GM23338 (cell line): ENCODE data around the gene ATPAF1. TPM values are rescaled to one million over a fixed set of nuclear protein-coding genes. Genes with fewer than 3 reads are reported as not detected.

Experiments
- ATAC-seq: fragments of 200-7000 bp; cut with Tn5 transposase; 3 replicates; pipeline ENCODE4 v1.9.1; 2020
- DNase-seq: peaks from one replicate; pipeline ENCODE4 v3.0.0-alpha.2; 2015; ENCODE audit warnings: low spot score
- H2AFZ ChIP-seq: fragments of 200-600 bp; sonication (generic); 2 replicates; pipeline ENCODE4 v1.8.0; 2016; ENCODE audit warnings: antibody characterized with exemption, mild to moderate bottlenecking, moderate library complexity
- H3F3A ChIP-seq: fragments of 200-600 bp; sonication (generic); replicated peaks from 2 replicates; pipeline ENCODE4 v1.8.0; 2017; ENCODE audit warnings: antibody characterized with exemption, mixed run types, low read depth
- H3K27ac ChIP-seq: fragments of 200-600 bp; sonication (generic); 2 replicates; pipeline ENCODE4 v1.6.1; 2016; ENCODE audit warnings: low read depth
- H3K27me3 ChIP-seq: fragments of 200-600 bp; sonication (generic); 2 replicates; pipeline ENCODE4 v1.8.0; 2016; ENCODE audit warnings: mild to moderate bottlenecking, mixed run types, moderate library complexity; ENCODE audit not compliant: insufficient read depth
- H3K36me3 ChIP-seq: fragments of 200-600 bp; sonication (generic); 2 replicates; pipeline ENCODE4 v1.8.0; 2016; ENCODE audit warnings: mild to moderate bottlenecking; ENCODE audit not compliant: insufficient read depth
- H3K4me1 ChIP-seq: fragments of 200-600 bp; sonication (generic); 2 replicates; pipeline ENCODE4 v1.8.0; 2016; ENCODE audit warnings: mild to moderate bottlenecking, moderate library complexity; ENCODE audit not compliant: insufficient read depth
- H3K4me2 ChIP-seq: fragments of 200-600 bp; sonication (generic); 2 replicates; pipeline ENCODE4 v1.7.1; 2017; ENCODE audit warnings: mixed run types
- H3K4me3 ChIP-seq: fragments of 200-600 bp; sonication (generic); 2 replicates; pipeline ENCODE4 v1.6.1; 2016; ENCODE audit warnings: mixed run types
- H3K79me2 ChIP-seq: fragments of 200-600 bp; sonication (generic); replicated peaks from 2 replicates; pipeline ENCODE4 v1.8.0; 2017; ENCODE audit warnings: mild to moderate bottlenecking; ENCODE audit not compliant: insufficient read depth
- H3K9me2 ChIP-seq: fragments of 200-600 bp; sonication (generic); 2 replicates; pipeline ENCODE4 v1.8.0; 2017; ENCODE audit not compliant: insufficient read depth
- H4K20me1 ChIP-seq: fragments of 200-600 bp; sonication (generic); replicated peaks from 2 replicates; pipeline ENCODE4 v1.8.0; 2017; ENCODE audit warnings: mild to moderate bottlenecking; ENCODE audit not compliant: insufficient read depth
- H3K27ac Mint-ChIP-seq: 2 replicates; pipeline ENCODE4 v1.8.0; 2020; ENCODE audit warnings: inconsistent platforms, mild to moderate bottlenecking, moderate library complexity, mixed read lengths
- H3K27me3 Mint-ChIP-seq: 3 replicates; pipeline ENCODE4 v1.8.0; 2022; ENCODE audit warnings: low read depth, mild to moderate bottlenecking, moderate library complexity, mixed read lengths, inconsistent platforms; ENCODE audit not compliant: insufficient read depth, poor library complexity
- H3K36me3 Mint-ChIP-seq: 3 replicates; pipeline ENCODE4 v1.8.0; 2021; ENCODE audit warnings: low read depth, mild to moderate bottlenecking, inconsistent platforms, moderate library complexity, mixed read lengths
- H3K4me1 Mint-ChIP-seq: 3 replicates; pipeline ENCODE4 v1.8.0; 2020; ENCODE audit warnings: mild to moderate bottlenecking, inconsistent platforms, mixed read lengths
- H3K4me3 Mint-ChIP-seq: 3 replicates; pipeline ENCODE4 v1.8.0; 2021; ENCODE audit warnings: moderate library complexity, mild to moderate bottlenecking, inconsistent platforms, mixed read lengths
- H3K9me3 Mint-ChIP-seq: 3 replicates; pipeline ENCODE4 v1.8.0; 2020; ENCODE audit warnings: moderate library complexity, mild to moderate bottlenecking, inconsistent platforms, mixed read lengths
- CREB1 ChIP-seq: fragments of 250-450 bp; sonication (Bioruptor Pico); IDR thresholded peaks from 2 replicates; pipeline ENCODE4 v1.5.0; 2020; ENCODE audit warnings: low read depth, mild to moderate bottlenecking, moderate library complexity
- CTCF ChIP-seq, 2 experiments: fragments of 200-600 bp in 1 of 2; sonication (generic) in 1 of 2; conservative IDR thresholded peaks; 2 replicates each; pipeline versions ENCODE4 v1.5.1 to v1.6.1; 2016 to 2017; ENCODE audit warnings: antibody characterized with exemption in 2 of 2, low read depth in 2 of 2, mild to moderate bottlenecking in 2 of 2, moderate library complexity in 1 of 2
- ETS1 ChIP-seq: IDR thresholded peaks from 2 replicates; pipeline ENCODE4 v1.6.1; 2016; ENCODE audit warnings: antibody characterized with exemption
- EZH2phosphoT487 ChIP-seq: fragments of 200-600 bp; sonication (generic); IDR thresholded peaks from one replicate; pipeline ENCODE4 v1.8.1; 2018; ENCODE audit warnings: antibody characterized with exemption; ENCODE audit not compliant: unreplicated experiment
- JUNB ChIP-seq: IDR thresholded peaks from one replicate; pipeline ENCODE4 v1.6.1; 2016; ENCODE audit warnings: antibody characterized with exemption; ENCODE audit not compliant: unreplicated experiment
- NANOG ChIP-seq: IDR thresholded peaks from 2 replicates; pipeline ENCODE4 v1.6.1; 2016; ENCODE audit warnings: antibody characterized with exemption, borderline replicate concordance
- POLR2AphosphoS5 ChIP-seq: IDR thresholded peaks from 2 replicates; pipeline ENCODE4 v1.6.1; 2016; ENCODE audit warnings: antibody characterized with exemption, low read depth
- STAT1 ChIP-seq: IDR thresholded peaks from one replicate; pipeline ENCODE4 v1.6.1; 2016; ENCODE audit warnings: antibody characterized with exemption; ENCODE audit not compliant: unreplicated experiment
- ZNF114 ChIP-seq: fragments of 250-450 bp; sonication (Bioruptor Pico); IDR thresholded peaks from 2 replicates; pipeline ENCODE4 v1.5.0; 2020; ENCODE audit warnings: mild to moderate bottlenecking, moderate library complexity
- ZNF331 ChIP-seq: fragments of 250-450 bp; sonication (Bioruptor Pico); IDR thresholded peaks from 2 replicates; pipeline ENCODE4 v1.5.0; 2020; ENCODE audit warnings: low read depth, mild to moderate bottlenecking, moderate library complexity
- polyA plus RNA-seq: library from polyadenylated mRNA; unstranded; fragments of >200 nt; fragmentation: Nextera tagmentation; extraction: Ambion mirVana; gene quantifications from 2 replicates; pipeline ENCODE4 v1.2.1, GENCODE V29; 2016
- total RNA-seq: library from RNA; depleted of rRNA; stranded (reverse); fragments of >200 nt; shearing (Covaris generic); gene quantifications from 2 replicates; pipeline ENCODE4 v1.2.3, GENCODE V29; 2014
- TF ChIP-seq, protein P1 (sequence below): IDR thresholded peaks from one replicate; pipeline ENCODE4 v1.6.1; 2018; ENCODE audit warnings: antibody characterized with exemption; ENCODE audit not compliant: unreplicated experiment

Gene ATPAF1
- total and polyA plus RNA-seq, 2 experiments from 2014 or later = 41.2 to 67.6 TPM

DNA sequence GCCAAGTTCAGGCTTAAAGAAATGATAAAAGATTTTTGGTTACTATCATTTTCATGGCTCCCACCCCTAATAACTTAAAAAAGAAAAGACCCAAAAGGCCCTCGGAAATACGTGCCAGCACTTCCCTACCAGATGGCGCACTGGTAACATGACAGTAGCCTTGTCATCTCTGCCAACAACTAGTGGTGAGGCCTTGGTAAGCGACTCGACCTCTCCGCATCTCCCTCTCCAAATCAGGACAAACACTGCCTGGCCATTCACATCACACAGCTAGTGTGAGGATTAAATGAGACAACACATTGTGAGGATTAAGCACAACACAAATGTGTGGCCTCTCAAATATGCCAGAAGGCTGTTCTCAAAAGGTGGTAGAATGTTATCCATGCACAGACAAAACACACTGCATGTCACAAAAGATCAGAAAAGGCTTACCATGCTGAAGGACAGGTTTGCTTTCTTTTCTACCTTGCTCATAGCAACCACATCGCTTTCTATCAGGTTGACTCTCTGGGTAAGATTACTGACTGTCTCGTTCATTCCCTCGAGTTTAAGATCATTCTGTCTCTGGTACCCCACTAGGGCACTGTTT is 19.9 kb upstream of the ATPAF1 start (continued):
- no peak for TF ChIP-seq ZNF114 (CRISPR knock-in tag)
- TF ChIP-seq, protein P1, sequence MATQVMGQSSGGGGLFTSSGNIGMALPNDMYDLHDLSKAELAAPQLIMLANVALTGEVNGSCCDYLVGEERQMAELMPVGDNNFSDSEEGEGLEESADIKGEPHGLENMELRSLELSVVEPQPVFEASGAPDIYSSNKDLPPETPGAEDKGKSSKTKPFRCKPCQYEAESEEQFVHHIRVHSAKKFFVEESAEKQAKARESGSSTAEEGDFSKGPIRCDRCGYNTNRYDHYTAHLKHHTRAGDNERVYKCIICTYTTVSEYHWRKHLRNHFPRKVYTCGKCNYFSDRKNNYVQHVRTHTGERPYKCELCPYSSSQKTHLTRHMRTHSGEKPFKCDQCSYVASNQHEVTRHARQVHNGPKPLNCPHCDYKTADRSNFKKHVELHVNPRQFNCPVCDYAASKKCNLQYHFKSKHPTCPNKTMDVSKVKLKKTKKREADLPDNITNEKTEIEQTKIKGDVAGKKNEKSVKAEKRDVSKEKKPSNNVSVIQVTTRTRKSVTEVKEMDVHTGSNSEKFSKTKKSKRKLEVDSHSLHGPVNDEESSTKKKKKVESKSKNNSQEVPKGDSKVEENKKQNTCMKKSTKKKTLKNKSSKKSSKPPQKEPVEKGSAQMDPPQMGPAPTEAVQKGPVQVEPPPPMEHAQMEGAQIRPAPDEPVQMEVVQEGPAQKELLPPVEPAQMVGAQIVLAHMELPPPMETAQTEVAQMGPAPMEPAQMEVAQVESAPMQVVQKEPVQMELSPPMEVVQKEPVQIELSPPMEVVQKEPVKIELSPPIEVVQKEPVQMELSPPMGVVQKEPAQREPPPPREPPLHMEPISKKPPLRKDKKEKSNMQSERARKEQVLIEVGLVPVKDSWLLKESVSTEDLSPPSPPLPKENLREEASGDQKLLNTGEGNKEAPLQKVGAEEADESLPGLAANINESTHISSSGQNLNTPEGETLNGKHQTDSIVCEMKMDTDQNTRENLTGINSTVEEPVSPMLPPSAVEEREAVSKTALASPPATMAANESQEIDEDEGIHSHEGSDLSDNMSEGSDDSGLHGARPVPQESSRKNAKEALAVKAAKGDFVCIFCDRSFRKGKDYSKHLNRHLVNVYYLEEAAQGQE = no peak
- TF ChIP-seq NANOG = no peak
- TF ChIP-seq EZH2phosphoT487 = no peak
- no peak for TF ChIP-seq ZNF331 (CRISPR knock-in tag)
- TF ChIP-seq CREB1 (CRISPR knock-in tag) = no peak
- no peak for TF ChIP-seq POLR2AphosphoS5
- TF ChIP-seq ETS1 = no peak
- no peak for TF ChIP-seq CTCF (conservative IDR thresholded peaks at IDR 0.05; ENCODE audit: low read depth in 2 of 2)
- no peak for TF ChIP-seq JUNB
- TF ChIP-seq STAT1 = no peak

DNA sequence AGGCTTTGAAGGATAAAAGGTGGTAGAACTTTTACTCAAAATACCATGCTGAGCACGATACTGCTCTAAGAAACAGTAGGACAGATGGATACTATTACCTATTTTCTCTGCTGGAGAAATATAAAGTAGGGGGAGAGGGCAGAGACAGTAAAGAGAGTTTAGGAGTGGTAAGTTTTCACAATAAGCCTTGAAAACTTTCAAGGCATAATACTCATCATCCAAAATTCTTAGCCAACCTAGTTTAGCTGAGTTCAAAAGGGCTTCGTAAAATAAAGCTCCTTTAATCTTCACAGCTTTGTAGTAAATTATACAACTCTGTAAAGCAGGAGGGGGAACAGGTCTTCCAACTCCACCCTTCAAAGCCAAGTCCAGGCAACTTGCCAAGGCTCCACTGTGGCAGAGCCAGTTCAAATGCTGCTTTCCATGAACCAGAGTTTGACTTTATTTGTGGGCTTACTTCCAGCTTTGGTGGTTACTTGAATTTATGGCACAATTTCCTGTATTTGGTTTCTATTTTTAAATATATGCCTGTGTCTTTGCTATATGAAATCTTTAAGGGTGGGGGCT is 19.0 kb upstream of the ATPAF1 start:
- no peaks in the 10 kb centered on the region for H3K9me2 ChIP-seq
- H4K20me1 ChIP-seq = peaks cover 4% of the 10 kb centered on the region; the same call in 1 of the 2 replicates
- H3K4me1 ChIP-seq = no peaks in the 10 kb centered on the region
- no peaks in the 10 kb centered on the region for H3F3A ChIP-seq
- H3K36me3 Mint-ChIP-seq = peaks cover 71% of the 10 kb centered on the region
- TF ChIP-seq ZNF114 (CRISPR knock-in tag) (no peak), ZNF331 (CRISPR knock-in tag) (no peak), JUNB (no peak)
- H3K27ac Mint-ChIP-seq = no peak overlapping the region
- ATAC-seq = no peak
- H3K4me3 Mint-ChIP-seq = no peak overlapping the region
- no peaks in the 10 kb centered on the region for H3K79me2 ChIP-seq
- no peak overlapping the region for H3K27ac ChIP-seq
- H3K4me3 ChIP-seq = no peak overlapping the region
- no peaks in the 10 kb centered on the region; the same call in 1 of the 3 replicates for H3K4me1 Mint-ChIP-seq
- H3K4me2 ChIP-seq = no peak overlapping the region
- H3K27me3 ChIP-seq = no peaks in the 10 kb centered on the region
- no peak overlapping the region for H2AFZ ChIP-seq
- no peaks in the 10 kb centered on the region for H3K9me3 Mint-ChIP-seq
- H3K36me3 ChIP-seq = peaks cover 50% of the 10 kb centered on the region
- H3K27me3 Mint-ChIP-seq = peaks cover 2% of the 10 kb centered on the region
- DNase-seq = no peak
